HepG2 (cell line): ENCODE results near the gene TAPBP. TPM values are rescaled to one million over a fixed set of nuclear protein-coding genes. Genes with fewer than 3 reads are reported as not detected.
"Not testable (repeated sequence)": the region's sequence is repeated elsewhere in the genome, so short reads cannot be mapped to it uniquely, and the experiment has no call there.

Experiments
- ATAC-seq: fragments of 200-7000 bp; cut with Tn5 transposase; 3 replicates; pipeline ENCODE4 v1.9.1; 2020; ENCODE audit warnings: mild to moderate bottlenecking, moderate library complexity
- BruUV-seq: library from RNA; stranded (reverse); fragments of 400-500 nt; replicated peaks from 2 replicates; lab custom pipeline; 2021; lab: Mats Ljungman, UMichigan
- CTCF ChIA-PET: fragments of 300-600 bp; formaldehyde crosslinking; extraction: SDS; loops from one replicate; lab custom pipeline; 2021; ENCODE audit warnings: low total read pairs, inconsistent platforms, low intra/inter-chr PET ratio; lab: Yijun Ruan, JAX
- POLR2A ChIA-PET: fragments of 350-600 bp; sonication (Branson Sonifier 250); formaldehyde crosslinking; loops from one replicate; lab custom pipeline; 2020; ENCODE audit warnings: antibody characterized with exemption, inconsistent platforms; lab: Yijun Ruan, JAX
- DNase-seq: peaks from one replicate; pipeline ENCODE4 v3.0.0-alpha.2; 2015; ENCODE audit warnings: low spot score
- FAIRE-seq: peaks from 3 replicates; lab custom pipeline; 2011; peaks lifted over from hg19 to GRCh38; lab: Jason Lieb, UNC
- H2AFZ ChIP-seq: one replicate; pipeline ENCODE4 v1.6.1; 2011; ENCODE audit warnings: low read length, inconsistent platforms
- H3K27ac ChIP-seq: fragments of 300-600 bp; 3 replicates; pipeline ENCODE4 v1.8.0; 2011; ENCODE audit warnings: mixed run types, mild to moderate bottlenecking, mixed read lengths, low read length, inconsistent platforms; ENCODE audit not compliant: insufficient read depth; ENCODE audit errors: extremely low read length
- H3K27me3 ChIP-seq, 2 experiments: fragments of 200-600 bp in 1 of 2; 2 replicates in 1 of 2; 3 replicates in 1 of 2; pipeline versions ENCODE4 v1.6.0 to v1.8.0; 2011; ENCODE audit warnings: low read length in 2 of 2, mild to moderate bottlenecking in 2 of 2, moderate library complexity in 2 of 2, inconsistent platforms in 1 of 2; ENCODE audit not compliant: insufficient read depth in 2 of 2, control insufficient read depth in 1 of 2
- H3K36me3 ChIP-seq, 2 experiments: fragments of 200-600 bp in 1 of 2; replicated peaks in 1 of 2; 2 replicates in 1 of 2; 3 replicates in 1 of 2; pipeline versions ENCODE4 v1.5.1 to v1.8.0; 2011; ENCODE audit warnings: low read length in 2 of 2, inconsistent platforms in 1 of 2; ENCODE audit not compliant: insufficient read depth in 2 of 2, control insufficient read depth in 1 of 2
- H3K4me1 ChIP-seq: 2 replicates; pipeline ENCODE4 v1.5.1; 2012; ENCODE audit warnings: low read length, inconsistent platforms; ENCODE audit not compliant: insufficient read depth
- H3K4me2 ChIP-seq: 2 replicates; pipeline ENCODE4 v1.6.0; 2011; ENCODE audit warnings: low read depth, low read length, inconsistent platforms
- H3K4me3 ChIP-seq, 3 experiments: fragments of 200-600 bp in 1 of 3; sonication (generic), shearing (Covaris generic) in 1 of 3; replicated peaks in 1 of 3; 2 replicates each; pipeline ENCODE4 v1.5.1; 2011 to 2016; ENCODE audit warnings: low read length in 3 of 3, inconsistent platforms in 2 of 3, low read depth in 2 of 3, mild to moderate bottlenecking in 2 of 3, control low read depth in 1 of 3, mixed read lengths in 1 of 3; ENCODE audit not compliant: insufficient read depth in 1 of 3
- H3K79me2 ChIP-seq: one replicate; pipeline ENCODE4 v1.6.1; 2011; ENCODE audit warnings: low read length, inconsistent platforms; ENCODE audit not compliant: insufficient read depth
- H3K9ac ChIP-seq: 2 replicates; pipeline ENCODE4 v1.6.0; 2011; ENCODE audit warnings: mild to moderate bottlenecking, low read depth, low read length, inconsistent platforms; ENCODE audit not compliant: insufficient read depth
- H3K9me3 ChIP-seq: 2 replicates; pipeline ENCODE4 v1.5.1; 2012; ENCODE audit warnings: mild to moderate bottlenecking, low read length
- H4K20me1 ChIP-seq: 2 replicates; pipeline ENCODE4 v1.6.0; 2011; ENCODE audit warnings: inconsistent platforms, mild to moderate bottlenecking, low read length, moderate library complexity; ENCODE audit not compliant: insufficient read depth
- BCL6 ChIP-seq: IDR thresholded peaks from 2 replicates; pipeline ENCODE4 v1.6.1; 2016; ENCODE audit warnings: missing genetic modification reagents, missing compliant biosample characterization
- CHCHD3 ChIP-seq: sonication (generic); formaldehyde crosslinking; IDR thresholded peaks from 2 replicates; pipeline ENCODE4 v1.8.0; 2022; ENCODE audit warnings: mild to moderate bottlenecking, missing genetic modification reagents, moderate library complexity
- MTF2 ChIP-seq: sonication (generic); formaldehyde crosslinking; IDR thresholded peaks from 2 replicates; pipeline ENCODE4 v1.5.0; 2020; ENCODE audit warnings: missing genetic modification reagents, borderline replicate concordance
- RNF219 ChIP-seq: sonication (generic); formaldehyde crosslinking; IDR thresholded peaks from 2 replicates; pipeline ENCODE4 v1.5.0; 2020; ENCODE audit warnings: mild to moderate bottlenecking, missing genetic modification reagents
- TCF7 ChIP-seq: sonication (generic); IDR thresholded peaks from 2 replicates; pipeline ENCODE4 v1.6.1; 2016; ENCODE audit warnings: antibody characterized with exemption, low read depth
- THYN1 ChIP-seq: sonication (generic); formaldehyde crosslinking; IDR thresholded peaks from 2 replicates; pipeline ENCODE4 v1.8.1; 2023; ENCODE audit warnings: low read depth, mild to moderate bottlenecking, moderate library complexity, missing genetic modification reagents, borderline replicate concordance
- XRCC5 ChIP-seq: fragments of 200-400 bp; formaldehyde crosslinking; optimal IDR thresholded peaks from 2 replicates; pipeline ENCODE3; 2017; ENCODE audit warnings: mild to moderate bottlenecking, low read length
- ZNF230 ChIP-seq: sonication (generic); formaldehyde crosslinking; IDR thresholded peaks from 2 replicates; pipeline ENCODE4 v1.4.0; 2020; ENCODE audit warnings: mild to moderate bottlenecking, missing genetic modification reagents
- ZNF337 ChIP-seq: sonication (generic); formaldehyde crosslinking; IDR thresholded peaks from 2 replicates; pipeline ENCODE4 v1.5.1; 2020; ENCODE audit warnings: missing genetic modification reagents, low read depth, mild to moderate bottlenecking, borderline replicate concordance
- ZNF670 ChIP-seq: sonication (generic); formaldehyde crosslinking; IDR thresholded peaks from 2 replicates; pipeline ENCODE4 v1.8.0; 2022; ENCODE audit warnings: mild to moderate bottlenecking, missing genetic modification reagents, borderline replicate concordance
- WGBS: methylation state at CpG from one replicate; pipeline ENCODE4 v1.1.6; 2017; ENCODE audit warnings: low lambda C conversion rate; 5-methylcytosine and 5-hydroxymethylcytosine counted together
- in situ Hi-C: cut with HindIII; loops from 2 replicates; pipeline ENCODE4 v1.10.0; 2017; ENCODE audit warnings: low pct_unique_long_range_greater_than_20kb; ENCODE audit not compliant: extremely low pct_ligation_motif_present
- intact Hi-C: fragments of 100-400 bp; cut with micrococcal nuclease; formaldehyde crosslinking; loops from one replicate; pipeline ENCODE4 v1.10.0; 2022; ENCODE audit not compliant: unreplicated experiment
- polyA plus RNA-seq, 8 experiments: library from polyadenylated mRNA; depleted of rRNA in 3 of 8; stranded (reverse) in 7 of 8; unstranded in 1 of 8; fragments of >200 nt; fragmentation: Illumina TruSeq in 4 of 8; extraction: Trizol in 4 of 8; gene quantifications; 2 replicates each; pipeline versions ENCODE4 v1.2.1 to v1.2.3, GENCODE V29; 2011 to 2016; ENCODE audit warnings: low read depth in 4 of 8, missing spikeins in 1 of 8, mixed read lengths in 1 of 8; ENCODE audit not compliant: insufficient read depth in 1 of 8
- total RNA-seq, 5 experiments: library from RNA; depleted of rRNA; stranded (reverse); fragments of >200 nt; fragmentation: Illumina TruSeq; extraction: Trizol; gene quantifications; 2 replicates each; pipeline ENCODE4 v1.2.3, GENCODE V29; 2016; ENCODE audit warnings: low read depth in 1 of 5
- TF ChIP-seq, protein P1 (sequence below): sonication (generic); formaldehyde crosslinking; IDR thresholded peaks from 2 replicates; pipeline ENCODE4 v1.5.0; 2020; ENCODE audit warnings: missing genetic modification reagents, mild to moderate bottlenecking, borderline replicate concordance
- TF ChIP-seq, protein P2 (sequence below): IDR thresholded peaks from 2 replicates; pipeline ENCODE4 v1.6.1; 2016

The TAPBP gene
- total and polyA plus RNA-seq, 2 of the 13 experiments (the other 11 are each of a cell fraction or from before 2014, with no cell fraction given) = 27.4 to 32.3 TPM

DNA sequence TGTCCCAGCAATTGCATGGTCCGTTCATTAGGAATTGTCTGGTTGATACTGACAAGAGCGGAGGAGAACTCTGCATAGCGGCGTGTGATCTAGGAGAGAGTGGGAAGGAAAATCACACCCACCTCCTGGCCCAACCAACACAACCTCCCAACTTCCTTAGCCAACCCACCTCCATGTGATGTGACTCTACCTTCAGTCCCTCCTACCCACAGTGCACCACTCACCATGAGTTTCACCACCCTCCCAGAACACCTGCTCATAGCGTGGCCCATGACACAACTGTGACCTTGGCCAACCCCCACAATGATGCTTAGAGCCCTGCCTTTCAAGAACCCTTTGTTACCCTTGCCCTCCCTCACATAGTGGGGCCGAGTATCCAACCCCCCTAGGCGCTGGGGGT is 49.9 kb downstream of the TAPBP start (continued):
- no peak for TF ChIP-seq MTF2
- TF ChIP-seq ZNF230 (CRISPR knock-in tag) = no peak
- no peak for TF ChIP-seq ZNF670 (CRISPR knock-in tag)

DNA sequence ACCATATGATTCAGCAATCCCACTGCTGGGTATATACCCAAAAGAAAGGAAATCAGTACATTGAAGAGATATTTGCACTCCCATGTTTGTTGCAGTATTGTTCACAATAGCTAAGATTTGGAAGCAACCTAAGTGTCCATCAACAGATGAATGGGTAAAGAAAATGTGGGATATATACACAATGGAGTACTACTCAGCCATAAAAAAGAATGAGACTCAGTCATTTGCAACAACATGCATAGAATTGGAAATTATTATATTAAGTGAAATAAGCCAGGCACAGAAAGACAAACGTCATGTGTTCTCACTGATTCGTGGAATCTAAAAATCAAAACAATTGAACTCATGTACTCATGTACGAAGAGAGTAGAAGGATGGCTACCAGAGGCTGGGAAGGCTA is 51.4 kb downstream of the TAPBP start:
- H3K36me3 ChIP-seq = peaks cover 26 to 67% of the 10 kb centered on the region in 2 experiments
- H3K9me3 ChIP-seq, H3K27me3 ChIP-seq, H3K27ac ChIP-seq, FAIRE-seq, H3K79me2 ChIP-seq, H2AFZ ChIP-seq, BruUV-seq, H3K4me2 ChIP-seq, H3K4me3 ChIP-seq, H4K20me1 ChIP-seq, in situ Hi-C loops, H3K4me1 ChIP-seq, H3K9ac ChIP-seq, ATAC-seq, CTCF ChIA-PET, intact Hi-C loops, DNase-seq: not testable (repeated sequence)
- POLR2A ChIA-PET = interaction anchor here (2.2 to 7.4 kb wide), 2 partner anchors 9 to 13 kb away, joined by 6 to 44 read pairs; partner anchors contain the start of genes RPS18 and VPS52
- WGBS = 95% methylated on average over 3 of the region's 3 CpGs

DNA sequence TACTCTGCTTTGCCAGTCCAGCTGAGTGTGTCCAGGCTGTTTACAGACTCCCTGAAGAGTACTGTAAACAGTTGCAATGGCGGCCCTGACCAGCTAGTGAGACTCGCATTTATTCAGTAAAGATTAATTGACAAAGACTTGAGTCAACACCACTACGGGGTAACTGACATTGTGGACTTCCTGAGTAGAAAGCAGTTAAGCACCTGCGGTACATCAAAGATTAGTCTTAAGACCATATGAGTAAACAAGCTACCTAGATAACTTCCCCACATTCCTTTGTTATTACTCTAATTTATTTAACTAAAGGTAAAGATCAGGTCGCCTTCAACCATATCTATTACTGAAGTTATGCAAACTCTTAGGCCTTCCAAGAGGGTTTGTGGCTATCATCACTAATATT is 54.8 kb downstream of the TAPBP start:
- WGBS = 82% methylated on average over 5 of the region's 5 CpGs
- no peak for TF ChIP-seq CHCHD3 (CRISPR knock-in tag)
- TF ChIP-seq, protein P1, sequence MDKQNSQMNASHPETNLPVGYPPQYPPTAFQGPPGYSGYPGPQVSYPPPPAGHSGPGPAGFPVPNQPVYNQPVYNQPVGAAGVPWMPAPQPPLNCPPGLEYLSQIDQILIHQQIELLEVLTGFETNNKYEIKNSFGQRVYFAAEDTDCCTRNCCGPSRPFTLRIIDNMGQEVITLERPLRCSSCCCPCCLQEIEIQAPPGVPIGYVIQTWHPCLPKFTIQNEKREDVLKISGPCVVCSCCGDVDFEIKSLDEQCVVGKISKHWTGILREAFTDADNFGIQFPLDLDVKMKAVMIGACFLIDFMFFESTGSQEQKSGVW (CRISPR knock-in tag) = no peak
- TF ChIP-seq RNF219 (CRISPR knock-in tag) = no peak
- no peak for TF ChIP-seq ZNF337
- no peak for TF ChIP-seq THYN1 (CRISPR knock-in tag)
- TF ChIP-seq, protein P2, sequence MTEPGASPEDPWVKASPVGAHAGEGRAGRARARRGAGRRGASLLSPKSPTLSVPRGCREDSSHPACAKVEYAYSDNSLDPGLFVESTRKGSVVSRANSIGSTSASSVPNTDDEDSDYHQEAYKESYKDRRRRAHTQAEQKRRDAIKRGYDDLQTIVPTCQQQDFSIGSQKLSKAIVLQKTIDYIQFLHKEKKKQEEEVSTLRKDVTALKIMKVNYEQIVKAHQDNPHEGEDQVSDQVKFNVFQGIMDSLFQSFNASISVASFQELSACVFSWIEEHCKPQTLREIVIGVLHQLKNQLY = no peak
- no peak for TF ChIP-seq BCL6 (CRISPR knock-in tag)
- no peak for TF ChIP-seq XRCC5
- TF ChIP-seq TCF7 = no peak

More for the DNA sequence above, 54.8 kb downstream of the TAPBP start:
- CTCF ChIA-PET = no interaction called here
- no peaks in the 10 kb centered on the region for H4K20me1 ChIP-seq
- peaks cover 12 to 38% of the 10 kb centered on the region in 2 experiments for H3K36me3 ChIP-seq
- intact Hi-C loops (no loop called here), in situ Hi-C loops (no loop called here)
- ATAC-seq (no peak), FAIRE-seq (no peak), DNase-seq (no peak)
- no peaks in the 10 kb centered on the region for H3K27me3 ChIP-seq
- H3K4me1 ChIP-seq = peaks cover 9% of the 10 kb centered on the region; the same call in 1 of the 2 replicates
- H3K9ac ChIP-seq = no peak overlapping the region
- BruUV-seq = no TSS peak
- no peaks in the 10 kb centered on the region for H3K79me2 ChIP-seq
- no peaks in the 10 kb centered on the region for H3K9me3 ChIP-seq
- H3K27ac ChIP-seq = no peak overlapping the region
- no peak overlapping the region for H3K4me3 ChIP-seq
- POLR2A ChIA-PET = interaction anchor here (2.9 to 7.4 kb wide), 2 partner anchors 9 to 13 kb away, joined by 8 to 44 read pairs; partner anchors contain the start of genes RPS18 and VPS52
- no peak overlapping the region for H3K4me2 ChIP-seq
- H2AFZ ChIP-seq = no peak overlapping the region
